NCI-H1092 (cell line): ENCODE measurements around the gene TTC28.
"Not testable (repeated sequence)": the region's sequence is repeated elsewhere in the genome, so short reads cannot be mapped to it uniquely, and the experiment has no call there.

Source experiments
- DNase-seq: peaks from one replicate; lab custom pipeline; 2025; lab: John Stamatoyannopoulos, UW

TTC28 gene

GRCh38 chr22:28484662-28485061, 195.0 kb downstream of the TTC28 start:
- no peak for DNase-seq

GRCh38 chr22:28481725-28482124, 197.9 kb downstream of the TTC28 start:
- no peak for DNase-seq

- no peak for DNase-seq
Observed at GRCh38 chr22:28480000-28480715, 199.5 kb downstream of the TTC28 start.

- DNase-seq, result no peak
Observed at GRCh38 chr22:28478564-28478963, 201.1 kb downstream of the TTC28 start.

GRCh38 chr22:28477556-28477955, 202.1 kb downstream of the TTC28 start:
- no peak for DNase-seq

- no peak for DNase-seq
Observed at GRCh38 chr22:28474330-28474729, 205.3 kb downstream of the TTC28 start.

GRCh38 chr22:28473258-28473657, 206.4 kb downstream of the TTC28 start:
- DNase-seq, result no peak

- not testable (repeated sequence) for DNase-seq
Observed at GRCh38 chr22:28467055-28467454, 212.6 kb downstream of the TTC28 start.

GRCh38 chr22:28466399-28466798, 213.2 kb downstream of the TTC28 start:
- no peak for DNase-seq

GRCh38 chr22:28465841-28466240, 213.8 kb downstream of the TTC28 start:
- DNase-seq, result no peak

GRCh38 chr22:28464127-28464526, 215.5 kb downstream of the TTC28 start:
- no peak for DNase-seq

GRCh38 chr22:28463408-28463807, 216.2 kb downstream of the TTC28 start:
- not testable (repeated sequence) for DNase-seq

- no peak for DNase-seq
Observed at GRCh38 chr22:28462901-28463300, 216.7 kb downstream of the TTC28 start.

- no peak for DNase-seq
Observed at GRCh38 chr22:28462041-28462440, 217.6 kb downstream of the TTC28 start.

GRCh38 chr22:28454431-28455064, 225.1 kb downstream of the TTC28 start:
- DNase-seq, result no peak

- DNase-seq, result no peak
Observed at GRCh38 chr22:28450109-28450508, 229.5 kb downstream of the TTC28 start.

- DNase-seq, result no peak
Observed at GRCh38 chr22:28449041-28449440, 230.6 kb downstream of the TTC28 start.

- DNase-seq, result no peak
Observed at GRCh38 chr22:28448625-28449024, 231.0 kb downstream of the TTC28 start.

GRCh38 chr22:28444659-28445058, 235.0 kb downstream of the TTC28 start:
- DNase-seq, result no peak

GRCh38 chr22:28443526-28443876, 236.1 kb downstream of the TTC28 start:
- DNase-seq, result no peak

- no peak for DNase-seq
Observed at GRCh38 chr22:28442711-28443525, 236.7 kb downstream of the TTC28 start.

- DNase-seq, result no peak
Observed at GRCh38 chr22:28442264-28442710, 237.4 kb downstream of the TTC28 start.

GRCh38 chr22:28441720-28442263, 237.8 kb downstream of the TTC28 start:
- no peak for DNase-seq
